ENCODE measurements around the gene TTC19.

TTC19 gene, protein sequence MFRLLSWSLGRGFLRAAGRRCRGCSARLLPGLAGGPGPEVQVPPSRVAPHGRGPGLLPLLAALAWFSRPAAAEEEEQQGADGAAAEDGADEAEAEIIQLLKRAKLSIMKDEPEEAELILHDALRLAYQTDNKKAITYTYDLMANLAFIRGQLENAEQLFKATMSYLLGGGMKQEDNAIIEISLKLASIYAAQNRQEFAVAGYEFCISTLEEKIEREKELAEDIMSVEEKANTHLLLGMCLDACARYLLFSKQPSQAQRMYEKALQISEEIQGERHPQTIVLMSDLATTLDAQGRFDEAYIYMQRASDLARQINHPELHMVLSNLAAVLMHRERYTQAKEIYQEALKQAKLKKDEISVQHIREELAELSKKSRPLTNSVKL

DNA sequence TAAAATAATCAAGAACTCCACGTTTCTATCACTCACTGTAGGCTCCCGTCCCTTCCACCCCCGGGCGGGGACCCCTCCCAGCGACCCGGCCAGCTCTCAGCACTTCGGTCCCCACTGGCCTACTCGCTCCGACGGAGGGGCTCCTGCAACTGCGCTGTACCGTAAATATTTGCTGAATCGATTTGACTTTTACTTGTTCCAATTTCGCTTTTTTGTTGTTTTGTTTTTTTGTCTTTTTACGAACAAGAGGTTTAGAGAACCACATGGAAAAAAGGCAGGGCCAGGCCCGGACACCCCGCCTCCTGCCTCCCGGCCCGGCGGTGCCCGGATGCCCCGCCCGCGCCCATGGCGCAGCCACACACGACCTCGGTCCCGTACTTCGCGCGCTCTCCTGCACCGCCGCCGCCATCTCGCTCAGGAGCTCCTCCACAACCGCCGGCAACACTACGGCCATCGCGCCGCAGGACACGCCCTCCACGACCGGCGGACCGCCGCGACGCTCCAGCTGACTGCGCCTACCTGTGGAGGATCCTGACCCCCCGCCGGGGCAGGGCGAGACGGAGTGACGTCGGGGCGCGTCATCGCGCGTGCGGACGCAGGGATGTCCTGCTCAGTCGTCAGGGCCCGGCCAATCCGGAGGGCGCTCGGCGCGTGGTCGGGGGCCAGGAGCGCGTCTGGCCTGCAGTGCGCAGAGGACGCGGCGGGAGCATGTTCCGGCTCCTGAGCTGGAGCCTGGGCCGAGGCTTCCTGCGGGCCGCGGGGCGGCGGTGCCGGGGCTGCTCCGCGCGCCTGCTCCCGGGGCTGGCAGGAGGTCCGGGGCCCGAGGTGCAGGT lies at the start of gene TTC19, which contains the start of gene ZSWIM7:
Gene TTC19 (plus strand): TSS at position 684 of the 833 bp plus-strand sequence. CDS start 25 bp downstream, at position 709.
Gene ZSWIM7 (minus strand): TSS at position 564 of the 833 bp plus-strand sequence. CDS start 110 bp downstream, at position 454.
- peak; percentile 97 for DNase-seq (ENCODE audit: low spot score)

DNA sequence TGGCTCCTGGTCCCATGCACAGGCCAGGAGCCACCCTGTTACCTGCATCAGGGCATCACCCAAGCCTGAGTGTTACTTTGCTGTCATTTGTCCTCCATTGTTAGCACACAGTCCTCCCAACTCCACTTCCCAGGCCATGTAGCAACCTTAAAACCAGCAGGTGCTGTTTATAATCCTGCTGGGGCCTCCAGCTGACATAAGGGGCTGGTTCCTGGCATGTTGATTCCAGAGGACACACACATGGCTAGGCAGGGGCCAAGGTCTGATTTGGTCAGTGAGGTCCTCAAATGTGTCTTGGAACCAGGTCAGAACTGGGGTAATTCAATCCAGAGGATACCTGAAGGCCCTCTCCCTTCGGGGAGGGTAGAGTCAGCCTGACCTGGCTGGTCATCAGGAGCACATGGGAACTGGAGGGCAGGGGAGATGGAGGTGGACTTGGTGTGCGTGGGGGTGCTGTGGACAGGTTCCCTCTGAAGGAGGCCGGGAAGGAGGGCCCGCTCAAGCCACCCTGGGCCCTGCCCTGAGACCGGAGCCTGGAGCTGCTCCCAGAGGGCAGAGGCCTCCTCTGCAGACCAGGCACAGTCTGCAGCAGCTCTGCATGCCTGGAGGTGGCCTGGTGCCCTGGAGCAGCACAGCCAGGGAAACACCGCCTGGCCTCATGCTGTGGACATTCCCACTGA lies 48.1 kb upstream of the TTC19 start:
- no peak for DNase-seq (ENCODE audit: low spot score)

DNA sequence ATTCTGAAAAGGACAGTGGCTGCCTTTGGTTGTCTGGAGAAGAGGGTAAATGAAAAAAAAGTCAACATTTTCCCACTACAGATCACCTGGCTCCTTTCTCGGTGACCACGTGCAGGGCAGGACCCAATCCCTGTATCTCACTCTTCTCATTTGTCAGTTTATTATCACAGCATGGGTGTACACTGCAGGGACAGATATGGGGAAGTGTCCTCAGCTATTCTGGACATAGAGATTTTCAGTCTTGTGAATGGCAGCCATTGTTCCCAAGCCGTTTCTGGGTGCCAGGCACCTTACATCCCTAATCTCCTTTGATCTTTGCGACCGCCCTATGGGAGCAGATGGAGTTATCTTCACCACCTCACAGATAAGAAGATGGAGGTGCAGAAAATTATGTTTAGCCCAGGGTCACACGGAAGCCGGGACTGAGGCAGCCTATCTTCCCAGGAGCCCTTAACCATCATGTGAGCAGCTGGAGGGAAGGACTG lies 47.5 kb upstream of the TTC19 start:
- DNase-seq (ENCODE audit: low spot score) = no peak

DNA sequence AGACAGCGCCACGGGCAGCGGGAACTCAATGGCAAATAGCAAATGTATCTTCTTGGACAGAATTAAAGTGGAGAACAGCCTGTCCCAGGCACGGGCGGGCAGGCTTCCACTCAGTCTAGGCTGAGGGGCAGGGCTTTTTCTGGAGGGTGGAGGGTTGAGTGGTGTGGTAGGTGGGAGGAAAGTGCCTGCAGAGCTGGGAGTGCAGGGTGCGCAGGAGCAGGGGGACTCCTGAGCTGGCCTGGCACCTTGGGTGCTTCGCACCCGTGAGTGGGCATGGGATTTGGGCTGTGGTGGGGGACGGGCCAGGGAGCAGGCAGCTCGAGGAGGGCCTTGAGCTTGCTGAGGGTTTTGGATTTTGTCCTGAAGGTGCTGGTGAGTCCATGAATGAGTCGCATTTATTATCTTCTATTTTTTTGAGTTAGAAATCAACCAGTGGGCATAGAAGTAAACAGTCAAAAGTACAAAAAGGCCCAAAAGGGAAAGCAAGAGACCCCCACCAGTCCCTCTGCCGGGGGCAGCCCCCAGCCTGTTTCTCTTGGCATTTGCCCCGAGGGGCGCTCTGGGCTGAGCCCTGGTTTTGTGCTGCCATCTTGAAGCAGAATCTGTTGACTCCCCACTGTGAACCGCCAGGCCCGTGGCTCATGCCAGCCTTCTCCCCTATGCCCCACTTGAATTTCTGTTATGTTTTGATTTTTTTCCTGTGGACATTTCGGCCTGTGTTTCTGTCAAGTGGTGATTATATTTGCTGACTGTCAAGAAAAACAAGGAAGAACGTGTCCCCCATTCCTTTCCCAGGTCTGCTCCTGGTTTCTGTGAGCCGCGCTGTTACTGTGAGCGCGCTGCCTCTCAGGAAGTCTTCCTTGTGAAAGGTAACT lies 46.5 kb upstream of the TTC19 start:
- DNase-seq (ENCODE audit: low spot score) = no peak

DNA sequence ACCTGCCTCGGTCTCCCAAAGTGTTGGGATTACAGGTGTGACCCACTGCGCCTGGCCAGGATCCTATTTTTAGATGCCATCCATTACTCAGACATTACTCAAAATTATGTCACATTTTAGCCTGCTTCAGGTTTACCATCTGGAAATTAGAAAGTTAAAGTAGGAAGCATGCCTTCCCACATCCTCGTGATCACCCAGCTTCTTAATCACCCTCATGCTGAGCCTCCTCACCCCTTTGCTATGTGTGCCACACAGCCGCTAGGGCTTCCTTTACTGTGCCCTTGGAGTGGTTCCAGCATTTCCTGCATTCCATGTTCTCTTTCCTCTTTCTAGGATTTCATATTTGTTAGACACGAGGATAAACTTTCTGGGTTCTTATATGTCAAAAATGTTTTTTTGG lies 45.4 kb upstream of the TTC19 start:
- peak; percentile 99 for DNase-seq (ENCODE audit: low spot score)

DNA sequence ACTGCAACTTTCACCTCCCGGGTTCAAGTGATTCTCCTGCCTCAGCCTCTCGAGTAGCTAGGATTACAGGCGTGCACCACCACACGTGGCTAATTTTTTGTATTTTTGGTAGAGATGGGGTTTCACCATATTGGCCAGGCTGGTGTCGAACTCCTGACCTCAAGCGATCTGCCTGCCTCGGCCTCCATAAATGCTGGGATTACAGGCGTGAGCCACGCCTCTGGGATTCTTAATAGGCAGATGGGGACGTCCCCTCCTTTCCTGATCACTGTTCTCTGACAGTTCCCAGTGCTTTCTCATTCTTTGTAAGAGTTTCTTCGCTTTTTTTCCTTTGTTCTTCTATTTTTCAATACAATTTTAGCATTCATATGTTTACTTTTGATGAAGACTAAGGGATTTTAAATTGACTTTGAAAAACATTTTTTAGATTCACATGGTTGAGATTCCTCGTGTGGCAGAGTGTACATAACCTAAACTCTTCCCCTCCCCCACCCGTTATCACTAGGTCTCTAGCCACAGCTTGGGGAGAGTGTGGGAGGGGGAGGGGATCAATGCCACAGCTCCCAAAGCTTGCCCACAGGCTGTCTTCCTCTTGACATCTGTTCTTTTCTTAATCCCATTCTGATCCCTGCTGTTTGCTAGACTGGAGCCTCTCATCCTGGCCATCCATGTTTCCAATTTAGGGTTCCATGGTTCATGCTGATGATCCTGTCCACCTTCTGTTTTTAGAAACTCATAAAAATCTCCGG lies 43.7 kb upstream of the TTC19 start:
- no peak for DNase-seq (ENCODE audit: low spot score)

DNA sequence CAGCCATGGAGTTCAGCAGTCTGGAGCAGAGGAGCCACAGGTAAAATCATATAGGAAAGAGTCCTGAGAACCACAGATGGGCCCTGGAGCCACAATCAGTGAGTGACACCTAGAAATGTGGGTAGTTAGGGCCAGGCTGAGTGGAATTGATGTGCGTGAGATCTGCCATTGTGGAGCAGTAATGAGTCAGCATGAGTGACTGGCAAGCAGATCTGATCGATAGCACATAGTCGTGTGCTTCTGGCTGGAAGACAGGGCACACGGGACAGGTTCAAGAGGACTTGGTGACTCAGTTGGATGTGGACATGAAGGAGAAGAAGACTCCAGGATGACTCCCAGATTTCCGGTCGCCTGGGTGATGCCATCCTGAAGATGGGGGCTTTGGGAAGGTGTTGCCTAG lies 42.4 kb upstream of the TTC19 start:
- peak; percentile 61 for DNase-seq (ENCODE audit: low spot score)

DNA sequence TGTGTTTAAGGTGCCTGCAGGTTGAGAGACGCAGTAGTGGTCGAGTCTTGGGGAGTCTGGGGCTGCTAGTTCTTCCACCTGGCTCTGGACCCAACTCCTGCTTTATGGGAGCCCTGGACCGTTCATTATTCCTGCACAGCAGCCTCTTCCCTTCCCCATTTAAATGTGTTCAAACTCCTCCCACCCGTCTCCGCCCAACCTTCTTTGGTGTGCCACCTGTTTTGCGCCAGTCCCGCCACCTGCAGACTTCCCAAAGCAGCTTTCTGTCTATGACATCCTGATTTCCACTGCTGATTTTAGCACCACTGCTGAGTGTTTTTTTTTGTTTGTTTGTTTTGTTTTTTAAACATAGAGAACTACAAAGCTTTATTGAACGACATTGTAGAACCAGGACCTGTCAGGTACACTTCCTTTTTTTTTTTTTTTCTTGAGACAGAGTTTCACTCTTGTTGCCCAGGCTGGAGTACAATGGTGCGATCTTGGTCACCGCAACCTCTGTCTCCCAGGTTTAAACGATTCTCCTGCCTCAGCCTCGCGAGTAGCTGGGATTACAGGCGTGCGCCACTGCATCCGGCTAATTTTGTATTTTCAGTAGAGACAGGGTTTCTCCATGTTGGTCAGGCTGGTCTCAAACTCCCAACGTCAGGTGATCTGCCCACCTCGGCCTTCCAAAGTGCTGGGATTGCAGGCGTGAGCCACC lies 41.9 kb upstream of the TTC19 start:
- DNase-seq (ENCODE audit: low spot score) = no peak

DNA sequence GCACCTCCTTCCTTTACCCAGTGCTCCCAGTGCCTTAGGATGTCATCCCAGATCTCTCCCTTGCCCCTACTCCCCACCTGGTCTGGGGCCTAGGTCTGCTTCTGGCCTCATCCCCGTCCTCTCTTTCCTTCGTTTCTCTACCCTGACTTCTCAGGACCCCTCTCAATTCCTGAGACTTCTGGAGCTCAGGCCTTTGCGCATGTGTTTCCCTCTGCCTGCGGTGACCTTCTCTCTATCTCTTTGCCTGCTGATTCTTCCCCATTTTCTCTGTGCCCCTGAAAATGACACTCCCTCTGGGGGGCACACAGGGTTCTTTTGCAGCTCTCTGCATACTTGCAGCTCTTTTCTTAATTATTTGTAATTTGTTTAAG lies 41.2 kb upstream of the TTC19 start:
- no peak for DNase-seq (ENCODE audit: low spot score)

DNA sequence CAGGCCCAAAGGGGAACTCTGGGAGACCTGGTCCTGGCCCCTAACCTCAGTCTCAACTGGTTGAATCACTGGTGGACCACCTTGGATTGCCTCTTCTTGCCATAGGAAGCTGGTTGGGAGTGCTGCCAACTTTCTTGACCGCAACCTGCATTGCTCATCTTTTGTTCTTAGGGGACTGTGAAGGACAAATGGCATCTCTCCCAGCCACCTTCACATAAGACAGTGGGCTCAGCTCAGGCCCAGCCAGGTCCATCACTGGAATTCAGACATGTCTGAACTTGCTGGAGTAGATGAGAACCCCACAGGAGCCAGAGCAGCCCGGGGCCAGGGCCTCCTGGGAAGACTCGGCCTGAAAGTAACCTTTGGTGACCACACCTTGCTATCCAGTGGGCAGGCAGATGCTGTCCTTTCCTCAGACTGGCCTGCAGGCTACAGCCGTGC lies 35.9 kb upstream of the TTC19 start:
- DNase-seq (ENCODE audit: low spot score) = peak; percentile 77

DNA sequence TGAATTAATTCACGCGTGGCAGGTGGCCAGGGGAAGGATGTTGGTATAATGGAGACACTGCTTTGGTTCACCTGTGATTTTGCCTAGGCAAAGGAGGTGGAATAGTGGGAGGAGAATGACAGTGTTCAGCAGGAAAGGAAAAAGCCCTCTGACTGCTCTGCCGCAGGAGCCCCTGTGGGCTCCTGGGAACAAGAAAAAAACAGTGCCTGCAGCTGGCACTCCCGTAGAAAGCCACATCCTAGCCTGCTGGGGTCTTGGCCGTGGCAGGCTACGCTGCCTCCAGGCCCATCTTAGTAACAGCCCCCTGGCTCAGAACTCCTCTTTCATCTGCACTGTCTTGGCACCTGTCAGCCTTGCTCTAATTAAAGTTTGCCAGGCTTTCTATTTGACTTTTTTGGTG lies 34.1 kb upstream of the TTC19 start:
- DNase-seq (ENCODE audit: low spot score) = no peak

DNA sequence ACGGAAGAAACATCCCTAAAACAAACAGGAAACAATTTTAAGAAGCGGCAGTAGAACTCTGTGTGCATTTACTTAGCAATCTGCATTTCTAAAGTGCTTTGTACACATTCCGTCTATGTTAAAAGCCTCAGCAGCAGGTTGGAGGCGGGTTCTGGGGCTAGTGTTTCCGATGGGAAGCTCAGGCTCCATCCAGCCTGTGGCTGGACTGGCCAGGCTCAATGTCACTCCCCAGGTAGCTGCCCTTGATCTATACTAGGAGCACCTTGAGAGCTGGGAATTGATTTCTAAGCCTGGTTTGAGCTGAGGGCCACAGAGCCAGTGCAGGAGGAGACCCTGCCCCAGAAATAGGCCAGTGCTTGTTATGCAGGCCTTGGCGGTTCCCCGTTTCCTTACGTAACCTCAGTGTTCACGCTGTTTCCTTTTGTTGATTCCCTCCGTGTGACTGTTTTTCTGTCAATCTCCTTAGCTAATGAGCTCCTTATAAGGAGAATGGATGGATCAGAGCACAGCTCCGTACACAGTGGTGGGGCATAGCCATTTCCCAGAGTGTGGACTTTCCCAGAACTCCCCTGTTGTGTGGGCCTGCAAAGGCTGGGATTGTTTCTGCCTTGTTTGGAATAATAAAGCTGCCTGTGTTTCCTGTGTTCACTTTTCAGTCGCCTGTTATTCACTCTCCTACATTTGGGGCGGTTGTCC lies 33.3 kb upstream of the TTC19 start:
- DNase-seq (ENCODE audit: low spot score) = peak; percentile 32

DNA sequence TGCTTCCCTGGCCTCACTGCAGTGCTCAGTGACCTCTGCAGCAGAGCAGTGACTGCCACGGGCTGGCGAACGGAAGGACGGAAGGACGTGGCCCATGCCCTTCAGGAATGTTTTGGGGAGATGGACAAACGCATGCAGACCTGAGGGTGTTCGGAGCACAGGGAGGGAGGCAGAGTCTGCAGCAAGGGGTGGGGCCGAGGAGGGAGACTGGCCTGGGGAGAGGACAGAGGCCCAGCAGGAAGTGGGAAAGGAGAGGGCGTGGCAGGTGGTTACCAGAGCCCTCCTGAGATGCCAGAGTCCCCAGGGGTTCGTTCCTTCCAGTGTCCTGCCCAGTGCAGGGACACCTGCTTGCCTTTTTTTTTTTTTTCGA lies 32.8 kb upstream of the TTC19 start:
- peak; percentile 64 for DNase-seq (ENCODE audit: low spot score)

DNA sequence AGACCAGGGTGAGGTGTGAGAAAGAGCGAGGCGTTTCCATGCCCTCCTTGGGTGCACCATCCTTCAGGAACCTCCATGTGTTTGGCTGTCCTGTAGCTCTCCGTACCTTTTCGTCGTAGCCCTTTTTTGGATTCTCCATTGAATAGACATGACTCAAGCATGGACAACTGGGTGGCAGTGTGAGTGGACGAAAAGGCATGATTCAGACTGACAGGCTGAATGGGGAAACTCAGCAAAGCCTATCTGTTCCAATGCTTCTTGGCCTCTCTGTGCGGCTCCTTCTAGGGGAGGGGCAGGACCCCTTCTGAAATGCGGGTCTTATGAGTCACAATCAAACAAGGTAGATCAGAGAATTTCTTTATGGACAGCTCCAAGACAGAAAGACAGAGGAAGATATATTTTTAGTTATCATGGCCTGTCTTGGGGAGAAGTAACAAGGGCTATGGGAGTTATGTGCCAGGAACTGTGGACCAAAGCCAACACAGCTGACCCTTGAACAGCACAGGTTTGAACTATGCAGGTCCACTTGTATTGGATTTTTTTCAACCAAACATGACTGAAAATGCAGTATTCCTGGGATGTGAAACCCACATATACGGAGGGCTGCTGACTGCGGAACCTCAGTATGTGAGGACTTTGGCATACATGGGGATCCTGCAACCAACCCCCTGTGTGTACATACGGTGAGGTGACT lies 31.8 kb upstream of the TTC19 start:
- peak; percentile 38 for DNase-seq (ENCODE audit: low spot score)

DNA sequence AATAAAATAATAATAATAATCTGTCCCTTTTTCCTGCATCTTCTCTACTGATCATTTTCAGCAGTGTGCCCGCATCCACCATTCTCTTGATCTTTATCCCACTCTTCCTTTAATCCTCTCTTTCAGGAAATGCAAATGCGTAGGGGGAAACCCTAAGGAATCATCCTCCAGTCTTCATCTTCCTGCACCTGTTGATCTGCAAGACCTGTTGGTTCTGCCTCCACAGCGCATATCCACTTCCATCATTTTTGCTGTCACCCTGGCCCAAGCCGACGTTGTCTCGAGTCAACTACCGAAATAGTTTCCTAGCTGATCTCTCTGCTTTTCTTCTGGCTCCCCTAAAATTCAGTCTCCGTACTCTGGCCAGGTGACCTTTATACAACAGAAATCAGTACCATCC lies 30.2 kb upstream of the TTC19 start:
- DNase-seq (ENCODE audit: low spot score) = no peak

DNA sequence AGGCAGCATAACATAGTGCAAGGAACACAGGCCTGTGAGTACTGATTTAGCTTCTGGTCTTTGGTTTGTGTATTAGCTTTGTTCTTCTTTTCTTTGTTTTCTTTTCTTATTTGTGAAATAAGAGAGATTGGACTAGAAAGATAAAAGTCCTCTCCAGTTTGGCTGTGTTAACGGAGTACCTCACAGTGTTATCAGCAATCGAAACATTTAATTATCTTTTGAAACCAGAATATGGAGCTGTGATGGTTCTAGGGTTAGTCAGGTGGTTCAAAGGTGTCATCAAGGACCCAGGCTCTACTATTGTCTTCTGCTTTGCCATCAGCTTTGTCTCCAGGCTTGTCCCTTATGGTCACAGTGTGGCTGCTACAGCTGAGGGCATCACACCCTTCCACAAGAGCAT lies 29.1 kb upstream of the TTC19 start:
- DNase-seq (ENCODE audit: low spot score) = no peak

DNA sequence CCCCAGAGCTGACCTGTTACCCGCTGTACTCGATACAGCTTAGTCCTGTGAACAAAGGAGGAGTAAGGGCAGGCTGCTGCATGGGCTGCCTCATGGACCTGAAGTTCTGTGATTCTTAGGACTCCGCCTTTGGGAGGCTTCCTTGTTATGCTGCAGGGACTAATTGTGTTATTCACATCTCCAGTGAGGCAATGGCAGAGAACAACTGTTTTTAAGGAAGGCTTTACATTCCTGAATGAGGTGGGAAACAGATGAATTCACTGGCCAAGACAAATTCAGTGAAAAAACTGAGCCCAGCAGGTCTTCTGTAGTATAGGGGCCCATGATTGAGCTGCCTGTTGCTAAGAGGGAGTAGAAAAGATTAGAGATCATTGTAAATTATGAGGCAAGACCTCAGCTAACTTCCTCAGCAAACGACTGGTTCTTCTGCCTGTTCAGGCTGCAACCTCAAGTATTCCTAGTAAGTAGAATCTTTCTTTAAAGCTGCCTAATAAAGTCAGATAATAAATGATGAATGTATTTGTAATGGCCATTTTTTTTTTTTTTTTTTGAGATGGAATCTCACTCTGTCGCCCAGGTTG lies 28.4 kb upstream of the TTC19 start:
- DNase-seq (ENCODE audit: low spot score) = no peak

DNA sequence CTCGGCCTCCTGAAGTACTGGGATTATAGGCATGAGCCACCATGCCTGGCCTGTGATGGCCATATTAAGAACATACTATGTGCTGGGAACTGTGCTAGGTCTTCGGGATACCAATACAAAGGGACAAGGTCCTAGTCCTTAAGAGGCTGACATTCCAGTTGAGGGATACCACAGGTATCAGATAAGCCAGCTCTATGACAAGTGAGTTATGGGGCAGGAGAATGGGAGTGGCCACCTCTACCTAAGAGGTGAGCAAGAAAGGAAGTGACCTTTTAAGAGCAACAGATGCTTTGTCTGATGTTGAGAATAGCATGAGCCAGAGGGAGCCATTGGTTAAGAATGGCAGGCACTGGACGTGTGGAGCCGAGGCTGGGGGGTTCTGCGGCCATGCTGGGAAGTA lies 27.7 kb upstream of the TTC19 start:
- no peak for DNase-seq (ENCODE audit: low spot score)

Measured in kidney tubule cell (primary cell).